Measurements from ENCODE around the gene TMEM63A.

The TMEM63A gene

DNA sequence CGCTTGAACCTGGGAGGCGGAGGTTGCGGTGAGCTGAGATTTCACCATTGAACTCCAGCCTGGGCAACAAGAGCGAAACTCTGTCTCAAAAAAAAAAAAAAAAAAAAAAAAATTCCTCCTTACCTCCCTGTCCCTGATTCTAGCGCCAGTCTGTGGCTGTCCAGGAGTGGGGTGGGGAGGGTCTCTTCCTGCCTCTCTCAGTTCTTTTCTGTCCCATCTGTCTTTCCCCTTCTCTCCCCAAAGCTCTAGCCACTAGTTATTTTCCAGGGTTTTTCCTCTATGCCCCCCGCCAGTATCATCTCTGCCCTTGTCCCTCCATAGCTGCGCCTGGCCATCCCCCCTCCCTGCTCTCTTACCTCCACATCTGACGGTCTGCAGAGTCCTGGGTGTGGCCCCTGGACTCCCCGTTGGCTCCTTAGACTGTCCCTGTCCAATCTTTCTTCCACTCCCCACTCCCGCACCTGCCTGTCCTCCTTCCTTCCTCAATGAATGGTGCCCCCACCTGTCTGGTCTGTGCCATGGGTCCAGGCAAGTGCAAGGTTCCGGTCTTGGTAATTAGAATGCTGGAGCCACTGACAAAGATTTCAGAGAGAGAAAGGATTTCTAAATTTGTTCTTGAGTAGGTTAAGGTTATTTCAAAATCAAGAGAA lies 1.6 kb upstream of the TMEM63A start:
- DNase-seq, result no peak

- peak; percentile 68 for DNase-seq
These were observed 775 bp upstream of the TMEM63A start for GRCh38 chr1:225882694-225883615.

GRCh38 chr1:225881081-225881958 lies 860 bp downstream of the TMEM63A start:
- DNase-seq, result peak; percentile 61

GRCh38 chr1:225880636-225881035 lies 1.5 kb downstream of the TMEM63A start:
- DNase-seq, result no peak

- DNase-seq, result no peak
These were observed 2.0 kb downstream of the TMEM63A start for GRCh38 chr1:225880222-225880588.

DNA sequence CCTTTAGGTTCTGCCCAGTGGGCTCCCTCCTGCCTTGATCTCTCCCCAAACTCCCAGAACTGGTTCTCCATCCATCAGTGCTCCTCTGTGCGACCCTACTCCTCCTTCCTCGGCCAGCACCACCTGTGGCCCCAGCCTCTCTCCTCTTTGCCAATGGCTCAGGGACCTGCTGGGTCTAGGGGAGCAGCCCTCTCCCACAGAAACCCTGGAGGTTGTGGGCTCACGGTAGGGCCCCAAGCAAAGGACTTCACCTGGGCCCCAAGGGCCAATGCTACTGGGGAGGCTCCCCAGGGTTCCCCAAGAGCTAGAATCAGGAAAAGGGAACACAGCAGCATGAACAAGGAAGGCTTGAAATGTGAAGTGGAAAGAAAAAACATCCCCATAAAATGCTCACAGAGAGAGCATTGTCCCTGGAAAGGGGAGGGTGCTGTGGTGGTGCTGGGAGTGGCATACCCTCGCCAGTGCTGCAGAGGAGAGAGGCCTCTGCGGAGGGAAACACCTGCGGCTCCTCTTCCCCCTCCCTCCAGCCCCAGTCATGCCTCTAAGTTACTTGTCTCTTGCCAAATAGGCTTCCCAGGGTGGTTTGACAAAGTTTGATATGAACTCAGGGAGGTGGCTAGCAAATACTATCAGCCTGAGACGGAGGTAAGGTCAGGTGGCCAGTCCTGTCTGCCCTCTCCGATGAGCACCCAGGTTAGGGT lies 2.5 kb downstream of the TMEM63A start:
- DNase-seq, result no peak

GRCh38 chr1:225878282-225878681 lies 3.9 kb downstream of the TMEM63A start:
- DNase-seq, result no peak

- peak; percentile 68 for DNase-seq
These were observed 4.6 kb downstream of the TMEM63A start for GRCh38 chr1:225877580-225877979.

GRCh38 chr1:225876900-225877510 lies 5.2 kb downstream of the TMEM63A start:
- DNase-seq, result no peak

- no peak for DNase-seq
These were observed 7.0 kb downstream of the TMEM63A start for GRCh38 chr1:225875044-225875815.

GRCh38 chr1:225874431-225874830 lies 7.7 kb downstream of the TMEM63A start:
- no peak for DNase-seq

- no peak for DNase-seq
These were observed 8.8 kb downstream of the TMEM63A start for GRCh38 chr1:225873281-225873850.

DNA sequence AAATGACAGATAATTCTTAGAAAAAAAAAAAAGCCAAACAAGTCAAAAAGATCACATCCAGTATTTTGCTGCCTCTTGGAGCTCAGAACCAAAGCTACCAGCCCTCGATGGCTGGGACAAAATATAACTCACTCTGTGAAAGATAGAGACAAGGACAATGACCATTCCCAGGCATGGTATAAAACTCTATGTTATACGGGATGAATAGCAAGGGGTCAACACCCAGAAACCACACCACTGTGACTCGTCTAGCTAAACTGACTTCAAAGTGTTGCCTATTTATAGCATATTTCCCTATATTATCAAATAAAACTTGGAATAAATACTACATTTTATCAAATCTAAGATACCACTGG lies 10.1 kb downstream of the TMEM63A start:
- DNase-seq, result no peak

- DNase-seq, result no peak
These were observed 10.7 kb downstream of the TMEM63A start for GRCh38 chr1:225871359-225872074.

- no peak for DNase-seq
These were observed 11.3 kb downstream of the TMEM63A start for GRCh38 chr1:225870911-225871310.

DNA sequence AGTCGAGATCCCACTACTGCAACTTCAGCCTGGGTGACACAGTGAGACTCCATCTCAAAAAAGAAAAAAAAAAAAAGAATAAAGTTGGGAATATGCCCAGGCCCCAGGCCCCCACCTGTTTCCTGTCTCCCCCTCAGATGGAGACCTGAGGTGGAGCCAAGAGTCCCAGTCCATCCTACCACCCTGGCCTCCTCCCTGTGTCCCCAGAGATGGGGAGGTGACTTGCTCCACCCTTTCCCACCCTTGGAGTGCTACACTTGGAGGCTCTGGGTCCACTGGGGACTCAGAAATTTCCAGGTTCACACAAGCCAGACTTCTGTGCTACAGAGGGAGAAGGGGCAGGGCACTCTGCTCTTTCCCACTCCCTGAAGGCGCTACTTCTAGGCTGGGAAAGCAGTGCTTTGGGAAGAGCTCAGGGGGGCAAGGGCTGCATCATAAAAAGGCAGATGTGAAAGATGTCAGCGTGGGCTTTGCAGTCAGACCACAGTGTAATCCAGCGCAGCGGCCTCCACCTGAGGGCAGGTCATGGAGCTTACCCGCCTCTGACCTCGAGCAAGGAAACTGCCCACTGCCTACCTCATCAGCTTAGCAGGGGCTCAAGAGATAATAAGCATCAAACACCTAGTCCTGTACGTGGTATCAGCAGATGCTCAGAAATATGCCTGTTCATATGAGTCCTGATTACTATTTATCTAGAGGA lies 13.4 kb downstream of the TMEM63A start:
- no peak for DNase-seq

- DNase-seq, result no peak
These were observed 15.2 kb downstream of the TMEM63A start for GRCh38 chr1:225866981-225867380.

- no peak for DNase-seq
These were observed 15.9 kb downstream of the TMEM63A start for GRCh38 chr1:225866061-225866837.

DNA sequence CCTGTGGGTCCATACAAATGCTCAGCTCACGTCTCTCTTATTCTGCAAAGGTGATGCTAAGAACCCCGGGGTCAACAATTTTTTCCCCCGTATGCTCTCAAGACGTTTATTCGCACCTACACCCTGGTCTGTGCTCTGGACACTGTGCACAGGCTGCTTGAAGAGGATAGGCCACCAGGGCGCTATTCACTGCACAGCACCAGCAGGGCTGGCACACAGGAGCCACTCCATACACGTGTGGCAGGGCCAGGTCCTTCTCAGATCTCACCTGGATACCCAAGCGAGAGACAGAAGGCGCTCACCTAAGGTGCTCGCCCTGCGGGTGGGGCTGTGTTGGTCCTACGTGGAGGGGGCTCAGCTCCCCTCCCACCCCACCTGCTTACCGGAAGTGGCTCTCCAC lies 16.7 kb downstream of the TMEM63A start:
- no peak for DNase-seq

Measured in 8988T (cell line).